ENCODE data around the gene PIMREG.

PIMREG gene

GRCh38 chr17:6498356-6498755 is 54.1 kb downstream of the PIMREG start:
- no peak for DNase-seq (ENCODE audit: low spot score)

DNA sequence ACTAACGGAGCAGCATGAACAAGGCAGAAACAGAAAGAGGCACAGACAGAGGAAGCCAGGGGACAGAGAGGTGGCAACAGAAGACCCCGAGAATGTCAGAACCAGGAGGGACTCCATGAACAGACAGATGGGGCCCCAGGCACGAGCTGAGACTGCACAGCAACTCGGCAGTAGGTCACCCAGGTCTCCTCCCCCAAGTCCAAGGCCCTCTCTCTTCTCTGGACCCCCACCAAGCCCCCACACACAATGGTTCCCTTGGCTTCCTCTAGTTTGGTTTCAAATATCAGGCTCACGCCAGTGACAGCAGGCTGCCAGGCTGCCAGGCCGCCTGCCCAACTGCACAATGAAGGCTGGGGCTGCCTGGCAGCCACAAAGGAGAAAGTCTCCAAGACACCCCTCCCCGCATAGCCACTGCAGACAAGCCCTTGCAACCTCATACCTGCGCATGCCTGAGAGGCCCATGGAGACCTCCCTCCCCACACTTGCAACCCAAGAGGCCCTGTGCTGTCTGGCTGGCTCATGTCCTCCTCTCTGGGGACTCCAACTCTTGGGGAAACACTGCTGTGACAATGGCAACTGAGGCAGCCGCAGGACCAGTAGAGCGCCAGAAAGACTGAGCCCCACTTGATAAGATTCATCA is 54.8 kb downstream of the PIMREG start:
- DNase-seq (ENCODE audit: low spot score) = no peak

Measured in SK-N-DZ (cell line).